MM.1S (cell line): ENCODE data around the gene MYO9B.

Experiments
- EZH2 ChIP-seq: fragments of 300-600 bp; sonication (generic); optimal IDR thresholded peaks from 2 replicates; pipeline ENCODE3; 2017; ENCODE audit warnings: low read depth, mild to moderate bottlenecking, antibody characterized with exemption, low read length, mixed read lengths
- EZH2phosphoT487 ChIP-seq: fragments of 300-600 bp; sonication (generic); IDR thresholded peaks from 2 replicates; pipeline ENCODE4 v1.6.1; 2018; ENCODE audit warnings: antibody characterized with exemption, low read length
- TF ChIP-seq, protein P1 (sequence below): fragments of 300-600 bp; sonication (generic); IDR thresholded peaks from 2 replicates; pipeline ENCODE4 v1.5.1; 2016; ENCODE audit warnings: antibody characterized with exemption, low read length, mixed read lengths

DNA sequence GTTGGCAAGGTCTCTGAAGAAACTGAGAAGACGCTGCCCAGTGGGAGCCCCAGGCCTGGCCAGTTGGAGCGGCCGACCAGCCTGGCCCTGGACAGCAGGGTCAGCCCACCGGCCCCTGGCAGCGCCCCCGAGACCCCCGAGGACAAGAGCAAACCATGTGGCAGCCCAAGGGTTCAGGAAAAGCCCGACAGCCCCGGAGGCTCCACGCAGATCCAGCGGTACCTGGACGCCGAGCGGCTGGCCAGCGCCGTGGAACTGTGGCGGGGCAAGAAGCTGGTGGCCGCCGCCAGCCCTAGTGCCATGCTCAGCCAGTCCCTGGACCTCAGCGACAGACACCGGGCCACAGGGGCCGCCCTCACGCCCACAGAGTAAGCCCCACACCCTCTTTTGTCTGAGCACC, 119.5 kb downstream of the MYO9B start:
- TF ChIP-seq EZH2, result no peak
- TF ChIP-seq, protein P1, sequence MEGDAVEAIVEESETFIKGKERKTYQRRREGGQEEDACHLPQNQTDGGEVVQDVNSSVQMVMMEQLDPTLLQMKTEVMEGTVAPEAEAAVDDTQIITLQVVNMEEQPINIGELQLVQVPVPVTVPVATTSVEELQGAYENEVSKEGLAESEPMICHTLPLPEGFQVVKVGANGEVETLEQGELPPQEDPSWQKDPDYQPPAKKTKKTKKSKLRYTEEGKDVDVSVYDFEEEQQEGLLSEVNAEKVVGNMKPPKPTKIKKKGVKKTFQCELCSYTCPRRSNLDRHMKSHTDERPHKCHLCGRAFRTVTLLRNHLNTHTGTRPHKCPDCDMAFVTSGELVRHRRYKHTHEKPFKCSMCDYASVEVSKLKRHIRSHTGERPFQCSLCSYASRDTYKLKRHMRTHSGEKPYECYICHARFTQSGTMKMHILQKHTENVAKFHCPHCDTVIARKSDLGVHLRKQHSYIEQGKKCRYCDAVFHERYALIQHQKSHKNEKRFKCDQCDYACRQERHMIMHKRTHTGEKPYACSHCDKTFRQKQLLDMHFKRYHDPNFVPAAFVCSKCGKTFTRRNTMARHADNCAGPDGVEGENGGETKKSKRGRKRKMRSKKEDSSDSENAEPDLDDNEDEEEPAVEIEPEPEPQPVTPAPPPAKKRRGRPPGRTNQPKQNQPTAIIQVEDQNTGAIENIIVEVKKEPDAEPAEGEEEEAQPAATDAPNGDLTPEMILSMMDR, result no peak
- no peak for TF ChIP-seq EZH2phosphoT487
